IMR-90 (cell line): Measurements from ENCODE around the gene RTL1. TPM values are rescaled to one million over a fixed set of nuclear protein-coding genes. Genes with fewer than 3 reads are reported as not detected.

Source experiments
- ATAC-seq: fragments of 200-7000 bp; cut with Tn5 transposase; 2 replicates; pipeline ENCODE4 v1.9.1; 2020; ENCODE audit warnings: low read depth, mild to moderate bottlenecking, moderate library complexity
- BruUV-seq: library from RNA; stranded (reverse); fragments of 400-500 nt; replicated peaks from 2 replicates; lab custom pipeline; 2021; lab: Mats Ljungman, UMichigan
- CTCF ChIA-PET: fragments of 300-600 bp; formaldehyde crosslinking; extraction: SDS; loops from one replicate; lab custom pipeline; 2021; ENCODE audit warnings: antibody characterized with exemption; lab: Yijun Ruan, JAX
- POLR2A ChIA-PET: fragments of 300-600 bp; sonication (Branson Sonifier 250); formaldehyde crosslinking; loops from one replicate; lab custom pipeline; 2022; ENCODE audit warnings: antibody characterized with exemption; ENCODE audit not compliant: unreplicated experiment; lab: Charles Lee
- DNase-seq: peaks from one replicate; pipeline ENCODE4 v3.0.0; 2013
- H2AFZ ChIP-seq: replicated peaks from 2 replicates; pipeline ENCODE3; 2013; ENCODE audit warnings: low read length, mild to moderate bottlenecking; ENCODE audit not compliant: poor library complexity
- H2AK5ac ChIP-seq: 2 replicates; pipeline ENCODE4 v1.6.1; 2013; ENCODE audit warnings: low read depth, low read length, inconsistent platforms
- H2AK9ac ChIP-seq: replicated peaks from 2 replicates; pipeline ENCODE3; 2013; ENCODE audit warnings: mild to moderate bottlenecking, low read depth, low read length, moderate library complexity; ENCODE audit not compliant: poor library complexity
- H2BK120ac ChIP-seq: 2 replicates; pipeline ENCODE4 v1.6.1; 2013; ENCODE audit warnings: low read depth, low read length, inconsistent platforms
- H2BK15ac ChIP-seq: 3 replicates; pipeline ENCODE4 v1.6.1; 2013; ENCODE audit warnings: low read depth, low read length, inconsistent platforms
- H2BK20ac ChIP-seq: 2 replicates; pipeline ENCODE4 v1.6.1; 2013; ENCODE audit warnings: low read depth, mild to moderate bottlenecking, inconsistent platforms, low read length, moderate library complexity
- H2BK5ac ChIP-seq: 2 replicates; pipeline ENCODE4 v1.6.1; 2013; ENCODE audit warnings: mild to moderate bottlenecking, low read depth, low read length, inconsistent platforms; ENCODE audit not compliant: poor library complexity, severe bottlenecking
- H3K14ac ChIP-seq: replicated peaks from 2 replicates; pipeline ENCODE4 v1.6.1; 2013; ENCODE audit warnings: low read depth, low read length, inconsistent platforms
- H3K18ac ChIP-seq: 2 replicates; pipeline ENCODE4 v1.6.1; 2013; ENCODE audit warnings: low read depth, low read length, control low read depth
- H3K23ac ChIP-seq: 2 replicates; pipeline ENCODE4 v1.6.1; 2013; ENCODE audit warnings: low read depth, low read length, inconsistent platforms
- H3K27ac ChIP-seq: 2 replicates; pipeline ENCODE4 v1.5.1; 2013; ENCODE audit warnings: mild to moderate bottlenecking, control low read depth, low read length; ENCODE audit not compliant: insufficient read depth
- H3K27me3 ChIP-seq: 2 replicates; pipeline ENCODE4 v1.6.1; 2013; ENCODE audit warnings: low read length; ENCODE audit not compliant: control insufficient read depth, insufficient read depth
- H3K36me3 ChIP-seq: 2 replicates; pipeline ENCODE4 v1.6.1; 2013; ENCODE audit warnings: low read length, mixed read lengths; ENCODE audit not compliant: control insufficient read depth, insufficient read depth
- H3K4ac ChIP-seq: 2 replicates; pipeline ENCODE4 v1.6.1; 2013; ENCODE audit warnings: low read depth, low read length, inconsistent platforms
- H3K4me1 ChIP-seq: 2 replicates; pipeline ENCODE4 v1.6.1; 2013; ENCODE audit warnings: low read length, mixed read lengths; ENCODE audit not compliant: control insufficient read depth, insufficient read depth
- H3K4me2 ChIP-seq: 2 replicates; pipeline ENCODE4 v1.6.1; 2013; ENCODE audit warnings: low read depth, mild to moderate bottlenecking, control low read depth, low read length, moderate library complexity
- H3K4me3 ChIP-seq: 2 replicates; pipeline ENCODE4 v1.5.1; 2013; ENCODE audit warnings: low read depth, mild to moderate bottlenecking, control low read depth, low read length, moderate library complexity; ENCODE audit not compliant: insufficient read depth
- H3K56ac ChIP-seq: 2 replicates; pipeline ENCODE4 v1.6.1; 2013; ENCODE audit warnings: low read length, inconsistent platforms; ENCODE audit not compliant: insufficient read depth; ENCODE audit errors: extremely low read depth
- H3K79me1 ChIP-seq, 2 experiments: 2 replicates each; pipeline ENCODE4 v1.6.1; 2013; ENCODE audit warnings: low read length in 2 of 2, inconsistent platforms in 1 of 2, low read depth in 1 of 2
- H3K9ac ChIP-seq: 2 replicates; pipeline ENCODE4 v1.6.1; 2013; ENCODE audit warnings: low read depth, low read length, control low read depth
- H3K9me1 ChIP-seq: 2 replicates; pipeline ENCODE4 v1.6.1; 2013; ENCODE audit warnings: low read length, inconsistent platforms; ENCODE audit not compliant: insufficient read depth
- H3K9me3 ChIP-seq: 2 replicates; pipeline ENCODE4 v1.6.1; 2013; ENCODE audit warnings: low read length; ENCODE audit not compliant: control insufficient read depth, insufficient read depth
- H4K20me1 ChIP-seq: 2 replicates; pipeline ENCODE4 v1.6.1; 2013; ENCODE audit warnings: low read length, inconsistent platforms; ENCODE audit not compliant: insufficient read depth
- H4K5ac ChIP-seq: 2 replicates; pipeline ENCODE4 v1.6.1; 2013; ENCODE audit warnings: mild to moderate bottlenecking, low read depth, low read length, control low read depth
- H4K8ac ChIP-seq, 2 experiments: 2 replicates each; pipeline ENCODE4 v1.6.1; 2013; ENCODE audit warnings: low read depth in 2 of 2, low read length in 2 of 2, control low read depth in 1 of 2, inconsistent platforms in 1 of 2
- H4K91ac ChIP-seq: 2 replicates; pipeline ENCODE4 v1.6.1; 2013; ENCODE audit warnings: low read depth, low read length, inconsistent platforms; ENCODE audit not compliant: insufficient read depth
- SMC3 ChIP-seq: fragments of 150-350 bp; IDR thresholded peaks from 2 replicates; pipeline ENCODE4 v1.6.1; 2016; ENCODE audit warnings: low read depth, mild to moderate bottlenecking, antibody characterized with exemption, low read length, moderate library complexity
- WGBS, 2 experiments: methylation state at CpG; one replicate each; pipeline versions ENCODE4 v1.1.5 to v1.1.7; 2013; ENCODE audit warnings: missing lambda C conversion rate in 2 of 2; ENCODE audit not compliant: insufficient read length in 1 of 2; ENCODE audit errors: extremely low coverage in 2 of 2; 5-methylcytosine and 5-hydroxymethylcytosine counted together
- dilution Hi-C: fragments of 300-500 bp; cut with HindIII; formaldehyde crosslinking; loops from one replicate; pipeline ENCODE4 v1.14.3; 2018; ENCODE audit warnings: low sequenced_read_pairs; ENCODE audit not compliant: unreplicated experiment
- in situ Hi-C: fragments of 300-500 bp; cut with MboI; formaldehyde crosslinking; loops from 3 replicates; pipeline ENCODE4 v1.14.3; 2019; ENCODE audit warnings: low sequenced_read_pairs, inconsistent platforms, mixed read lengths
- intact Hi-C: fragments of 100-400 bp; cut with micrococcal nuclease; formaldehyde crosslinking; loops from 2 replicates; pipeline ENCODE4 v1.10.0; 2022
- polyA plus RNA-seq, 3 experiments: library from polyadenylated mRNA; depleted of rRNA; stranded (reverse); fragments of >200 nt; gene quantifications; 2 replicates each; pipeline ENCODE4 v1.2.3, GENCODE V29; 2012; ENCODE audit warnings: low replicate concordance in 1 of 3
- total RNA-seq: library from RNA; depleted of rRNA; stranded (reverse); fragments of >200 nt; gene quantifications from 2 replicates; pipeline ENCODE4 v1.2.3, GENCODE V29; 2012

RTL1 gene
- total and polyA plus RNA-seq, 2 of the 4 experiments (the other 2 are of a cell fraction), result not detected

- no peak overlapping the region for H4K8ac ChIP-seq
- peaks cover 85% of the 10 kb centered on the region for H4K20me1 ChIP-seq
- no peak for DNase-seq
- POLR2A ChIA-PET, result no interaction called here
- in situ Hi-C loops, result no loop called here
- H2BK120ac ChIP-seq, result no peak overlapping the region
- no peak overlapping the region for H3K18ac ChIP-seq
- H3K4me1 ChIP-seq, result no peaks in the 10 kb centered on the region
- H2BK15ac ChIP-seq, result no peak overlapping the region
- no peak overlapping the region for H2AK9ac ChIP-seq
- H3K14ac ChIP-seq, result no peak overlapping the region
- H3K9me1 ChIP-seq, result peaks cover 14% of the 10 kb centered on the region; the same call in 1 of the 2 replicates
- no peak overlapping the region for H3K9ac ChIP-seq
- ATAC-seq, result no peak
- no peak overlapping the region for H3K27ac ChIP-seq
- H4K5ac ChIP-seq, result no peak overlapping the region
- H2AK5ac ChIP-seq, result no peak overlapping the region
- BruUV-seq, result no TSS peak
- H3K56ac ChIP-seq, result no peak overlapping the region
- no peak overlapping the region for H3K4me2 ChIP-seq
- CTCF ChIA-PET, result no interaction called here
- H3K27me3 ChIP-seq, result no peaks in the 10 kb centered on the region
- no peak overlapping the region for H3K4me3 ChIP-seq
- 88% methylated on average over 8 of the region's 21 CpGs; no CpG with 5 or more reads in 1 of the 2 experiments for WGBS, 2 experiments
- H2AFZ ChIP-seq, result no peak overlapping the region
- TF ChIP-seq SMC3, result no peak
- peaks cover 17 to 62% of the 10 kb centered on the region in 2 experiments; a peak in 3 of 4 replicates for H3K79me1 ChIP-seq
- no peak overlapping the region for H2BK20ac ChIP-seq
- H3K9me3 ChIP-seq, result no peaks in the 10 kb centered on the region
- intact Hi-C loops, result no loop called here
- no peak overlapping the region for H3K4ac ChIP-seq
- dilution Hi-C loops, result no loop called here
- no peak overlapping the region for H2BK5ac ChIP-seq
- H4K91ac ChIP-seq, result no peak overlapping the region
- H3K36me3 ChIP-seq, result peaks cover 44% of the 10 kb centered on the region
- no peak overlapping the region for H3K23ac ChIP-seq
These were observed 29.0 kb downstream of the RTL1 start for GRCh38 chr14:100874411-100875091.
